ENCODE measurements around the gene ADAMTS8. TPM values are rescaled to one million over a fixed set of nuclear protein-coding genes. Genes with fewer than 3 reads are reported as not detected.
A peak's percentile ranks its signal among the peaks of the same experiment; 100 is the strongest.

ADAMTS8 gene
- total RNA-seq, 1 donor from 2014 or later: 0.96 TPM

- Mint-ChIP-seq H3K36me3 (peaks cover 2% of the 10 kb centered on the region), H3K4me1 (peaks cover 34% of the 10 kb centered on the region), H3K9me3 (peaks cover 7% of the 10 kb centered on the region), H3K27ac (no peak overlapping the region), H3K4me3 (no peak overlapping the region), H3K27me3 (ENCODE audit: low read depth) (peaks cover under 1% of the 10 kb centered on the region)
- no peak for TF ChIP-seq CTCF (IDR thresholded peaks at IDR 0.05; ENCODE audit: unreplicated experiment)
- no peak for DNase-seq (ENCODE audit: low spot score in 2 of 2, unreplicated experiment in 2 of 2)
These were observed 9.4 kb upstream of the ADAMTS8 start for GRCh38 chr11:130437848-130438247.

GRCh38 chr11:130436171-130436570 is 7.8 kb upstream of the ADAMTS8 start:
- Mint-ChIP-seq H3K4me3 (no peak overlapping the region), H3K27me3 (ENCODE audit: low read depth) (peaks cover 3% of the 10 kb centered on the region), H3K4me1 (peaks cover 25% of the 10 kb centered on the region), H3K27ac (peak overlapping the region; percentile 3), H3K36me3 (peaks cover 2% of the 10 kb centered on the region), H3K9me3 (peaks cover 3% of the 10 kb centered on the region)
- no peak for TF ChIP-seq CTCF (IDR thresholded peaks at IDR 0.05; ENCODE audit: unreplicated experiment)
- no peak for DNase-seq (ENCODE audit: low spot score in 2 of 2, unreplicated experiment in 2 of 2)

GRCh38 chr11:130435671-130436070 is 7.3 kb upstream of the ADAMTS8 start:
- Mint-ChIP-seq H3K36me3 (peaks cover 2% of the 10 kb centered on the region), H3K4me1 (peaks cover 25% of the 10 kb centered on the region), H3K9me3 (peaks cover 3% of the 10 kb centered on the region), H3K27ac (peak overlapping the region; percentile 71), H3K4me3 (no peak overlapping the region), H3K27me3 (ENCODE audit: low read depth) (peaks cover 7% of the 10 kb centered on the region)
- no peak for DNase-seq (ENCODE audit: low spot score in 2 of 2, unreplicated experiment in 2 of 2)
- TF ChIP-seq CTCF (IDR thresholded peaks at IDR 0.05; ENCODE audit: unreplicated experiment): no peak

- H3K9me3 Mint-ChIP-seq: no peaks in the 10 kb centered on the region
- H3K4me3 Mint-ChIP-seq: no peak overlapping the region
- DNase-seq (ENCODE audit: low spot score in 2 of 2, unreplicated experiment in 2 of 2): peak in 1 of 2 experiments; percentile 81
These were observed 6.3 kb upstream of the ADAMTS8 start for GRCh38 chr11:130434521-130435223.

GRCh38 chr11:130433357-130433756 is 4.9 kb upstream of the ADAMTS8 start:
- peaks cover 32% of the 10 kb centered on the region for H3K4me1 Mint-ChIP-seq
- H3K4me3 Mint-ChIP-seq: no peak overlapping the region
- H3K9me3 Mint-ChIP-seq: no peaks in the 10 kb centered on the region
- no peak overlapping the region for H3K27ac Mint-ChIP-seq
- peaks cover 1% of the 10 kb centered on the region for H3K36me3 Mint-ChIP-seq
- TF ChIP-seq CTCF (IDR thresholded peaks at IDR 0.05; ENCODE audit: unreplicated experiment): no peak
- peaks cover 30% of the 10 kb centered on the region for H3K27me3 Mint-ChIP-seq (ENCODE audit: low read depth)
- no peak for DNase-seq (ENCODE audit: low spot score in 2 of 2, unreplicated experiment in 2 of 2)

More at GRCh38 chr11:130434521-130435223, 6.3 kb upstream of the ADAMTS8 start:
- no peaks in the 10 kb centered on the region for H3K36me3 Mint-ChIP-seq
- peaks cover 17% of the 10 kb centered on the region for H3K27me3 Mint-ChIP-seq (ENCODE audit: low read depth)
- H3K4me1 Mint-ChIP-seq: peaks cover 25% of the 10 kb centered on the region
- TF ChIP-seq CTCF (IDR thresholded peaks at IDR 0.05; ENCODE audit: unreplicated experiment): peak; percentile 95
- H3K27ac Mint-ChIP-seq: no peak overlapping the region

Data from mesothelial cell of epicardium (in vitro differentiated cells).